Left ventricle myocardium inferior (tissue), 1 donor: Measurements from ENCODE around the gene KRTAP4-9. TPM values are rescaled to one million over a fixed set of nuclear protein-coding genes. Genes with fewer than 3 reads are reported as not detected.
"Not testable (repeated sequence)": the region's sequence is repeated elsewhere in the genome, so short reads cannot be mapped to it uniquely, and the experiment has no call there.

ENCODE experiments used
- DNase-seq: peaks from one replicate; pipeline ENCODE4 v3.0.0-alpha.2; 2020
- H3K27ac ChIP-seq: fragments of 200-600 bp; replicated peaks from 2 replicates; pipeline ENCODE4 v1.8.0; 2021
- H3K27me3 ChIP-seq: fragments of 200-600 bp; 2 replicates; pipeline ENCODE4 v1.8.0; 2021; ENCODE audit warnings: low read depth
- H3K36me3 ChIP-seq: fragments of 200-600 bp; 2 replicates; pipeline ENCODE4 v1.8.0; 2021
- H3K4me1 ChIP-seq: fragments of 200-600 bp; 2 replicates; pipeline ENCODE4 v1.8.0; 2021
- H3K4me3 ChIP-seq: fragments of 200-600 bp; 2 replicates; pipeline ENCODE4 v1.8.0; 2021; ENCODE audit warnings: mild to moderate bottlenecking, moderate library complexity
- H3K9me3 ChIP-seq: fragments of 200-600 bp; replicated peaks from 2 replicates; pipeline ENCODE4 v1.8.0; 2021
- CTCF ChIP-seq: fragments of 200-600 bp; IDR thresholded peaks from 2 replicates; pipeline ENCODE4 v1.8.0; 2021; ENCODE audit warnings: antibody characterized with exemption, mild to moderate bottlenecking, borderline replicate concordance
- intact Hi-C: fragments of 100-400 bp; cut with micrococcal nuclease; formaldehyde crosslinking; loops from one replicate; pipeline ENCODE4 v1.11.0; 2022
- long read RNA-seq: library from polyadenylated mRNA; unstranded; transcript quantifications from one replicate; pipeline ENCODE4 v2.0.0, GENCODE V29; 2021
- total RNA-seq: library from RNA; stranded (reverse); fragmentation: NEBNext Ultra II Directional; extraction: Animal tissue kit (Norgen Biotek cat#: 25700); gene quantifications from one replicate; pipeline ENCODE4 v1.2.1, GENCODE V29; 2021
- donor health status: DM: no; HTN: yes; CAD: no; lungs with severe emphysema.

Gene KRTAP4-9
- not detected for total RNA-seq
- long read RNA-seq = 0 reads

GRCh38 chr17:41105347-41105746, at the start of gene KRTAP4-9:
Gene KRTAP4-9 (plus strand): TSS chr17:41105389. CDS start chr17:41105389, 0 bp downstream.
- H3K4me1 ChIP-seq, H3K4me3 ChIP-seq, H3K36me3 ChIP-seq, H3K9me3 ChIP-seq, intact Hi-C loops, H3K27ac ChIP-seq, DNase-seq: not testable (repeated sequence)
- H3K27me3 ChIP-seq = peaks cover 58% of the 10 kb centered on the region

GRCh38 chr17:41057547-41057946, 47.6 kb upstream of the KRTAP4-9 start:
- Histone ChIP-seq H3K27ac (no peak overlapping the region), H3K27me3 (peaks cover 91% of the 10 kb centered on the region), H3K4me3 (no peak overlapping the region), H3K9me3 (peaks cover 14% of the 10 kb centered on the region), H3K4me1 (no peaks in the 10 kb centered on the region), H3K36me3 (no peaks in the 10 kb centered on the region)
- no peak for TF ChIP-seq CTCF
- DNase-seq = no peak
- intact Hi-C loops = no loop called here

- peaks cover 93% of the 10 kb centered on the region for H3K27me3 ChIP-seq
- H3K36me3 ChIP-seq = no peaks in the 10 kb centered on the region
- no peaks in the 10 kb centered on the region for H3K4me1 ChIP-seq
- TF ChIP-seq CTCF = no peak
- intact Hi-C loops = no loop called here
- H3K27ac ChIP-seq = no peak overlapping the region
- peaks cover 8% of the 10 kb centered on the region for H3K9me3 ChIP-seq
- no peak for DNase-seq
- no peak overlapping the region for H3K4me3 ChIP-seq
These were observed 46.4 kb upstream of the KRTAP4-9 start for GRCh38 chr17:41058741-41059140.

- H3K4me1 ChIP-seq, H3K36me3 ChIP-seq, H3K27ac ChIP-seq, DNase-seq, H3K9me3 ChIP-seq, intact Hi-C loops, H3K4me3 ChIP-seq: not testable (repeated sequence)
- peaks cover 93% of the 10 kb centered on the region for H3K27me3 ChIP-seq
These were observed 45.7 kb upstream of the KRTAP4-9 start for GRCh38 chr17:41059276-41060051.

GRCh38 chr17:41060052-41060604, 45.1 kb upstream of the KRTAP4-9 start, which contains the start of gene KRTAP2-3:
Gene KRTAP2-3 (minus strand): TSS chr17:41060114. CDS start chr17:41060050, 64 bp downstream.
- H3K4me1 ChIP-seq = no peaks in the 10 kb centered on the region
- DNase-seq = no peak
- no peaks in the 10 kb centered on the region for H3K36me3 ChIP-seq
- intact Hi-C loops = no loop called here
- TF ChIP-seq CTCF = no peak
- peaks cover 97% of the 10 kb centered on the region for H3K27me3 ChIP-seq
- H3K4me3 ChIP-seq = no peak within 1 kb of the TSS
- H3K9me3 ChIP-seq = peaks cover 8% of the 10 kb centered on the region
- H3K27ac ChIP-seq = no peak within 1 kb of the TSS

GRCh38 chr17:41061964-41062363, 43.2 kb upstream of the KRTAP4-9 start:
- no peak overlapping the region for H3K4me3 ChIP-seq
- no peak for TF ChIP-seq CTCF
- peaks cover 8% of the 10 kb centered on the region for H3K9me3 ChIP-seq
- no peaks in the 10 kb centered on the region for H3K36me3 ChIP-seq
- no peak for DNase-seq
- no peaks in the 10 kb centered on the region for H3K4me1 ChIP-seq
- intact Hi-C loops = no loop called here
- no peak overlapping the region for H3K27ac ChIP-seq
- H3K27me3 ChIP-seq = peaks cover 92% of the 10 kb centered on the region
